NOMO-1 treated with dmso at 0.1 percent for 144 hours (cell line): ENCODE data around the gene B2M.
A peak's percentile ranks its signal among the peaks of the same experiment; 100 is the strongest.
"Not testable (repeated sequence)": the region's sequence is repeated elsewhere in the genome, so short reads cannot be mapped to it uniquely, and the experiment has no call there.

Experiments
- DNase-seq: peaks from one replicate; lab custom pipeline; 2025; ENCODE audit not compliant: unreplicated experiment; lab: John Stamatoyannopoulos, UW

The B2M gene

GRCh38 chr15:44697014-44697413 is 14.3 kb upstream of the B2M start:
- DNase-seq = no peak

GRCh38 chr15:44698641-44699040 is 12.7 kb upstream of the B2M start:
- no peak for DNase-seq

GRCh38 chr15:44700676-44701075 is 10.6 kb upstream of the B2M start:
- DNase-seq = not testable (repeated sequence)

GRCh38 chr15:44705986-44706385 is 5.3 kb upstream of the B2M start:
- no peak for DNase-seq

- no peak for DNase-seq
These were observed 4.9 kb upstream of the B2M start for GRCh38 chr15:44706401-44706800.

GRCh38 chr15:44706946-44707636 is 4.2 kb upstream of the B2M start:
- DNase-seq = no peak

- DNase-seq = peak; percentile 63
These were observed 851 bp upstream of the B2M start for GRCh38 chr15:44710236-44711095.

GRCh38 chr15:44711743-44712345 is 527 bp downstream of the B2M start:
- DNase-seq = peak; percentile 52

GRCh38 chr15:44712346-44713005 is 1.2 kb downstream of the B2M start:
- peak; percentile 63 for DNase-seq

GRCh38 chr15:44713006-44713966 is 2.0 kb downstream of the B2M start:
- DNase-seq = no peak

- no peak for DNase-seq
These were observed 4.0 kb downstream of the B2M start for GRCh38 chr15:44715142-44715796.

GRCh38 chr15:44715797-44716334 is 4.5 kb downstream of the B2M start:
- no peak for DNase-seq

GRCh38 chr15:44716983-44717602 is 5.8 kb downstream of the B2M start:
- no peak for DNase-seq

- no peak for DNase-seq
These were observed 7.0 kb downstream of the B2M start for GRCh38 chr15:44718180-44718926.

GRCh38 chr15:44718927-44719292 is 7.6 kb downstream of the B2M start:
- no peak for DNase-seq

- no peak for DNase-seq
These were observed 8.1 kb downstream of the B2M start for GRCh38 chr15:44719293-44719999.

- not testable (repeated sequence) for DNase-seq
These were observed 8.7 kb downstream of the B2M start for GRCh38 chr15:44720000-44720435.
